Limb (tissue), 2 donors: ENCODE results near the gene DENND1A.

Source experiments
- DNase-seq, 2 donors: peaks; one replicate each; pipeline ENCODE4 v3.0.0-alpha.2; 2016; ENCODE audit errors: extremely low spot score in 2 of 2

The DENND1A gene

DNA sequence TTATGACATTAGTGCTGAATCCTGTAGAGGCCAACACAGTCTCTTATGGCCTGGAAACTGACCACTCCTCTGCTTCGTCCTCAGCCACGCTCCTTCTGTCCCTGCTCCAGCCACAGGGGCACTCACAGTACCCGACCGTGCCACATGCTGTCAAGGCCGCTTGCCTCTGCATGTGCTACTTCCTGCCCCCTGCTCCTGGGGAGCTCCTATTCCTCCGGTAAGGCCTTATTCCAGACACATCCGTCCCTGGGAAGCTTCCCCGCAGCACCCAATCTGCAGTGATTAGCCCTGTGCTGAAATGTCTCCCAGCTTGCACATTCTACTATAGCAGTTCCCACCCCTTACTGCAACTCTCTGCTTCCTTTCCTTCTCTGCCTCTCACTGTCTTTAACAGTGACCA, 386.4 kb downstream of the DENND1A start:
- no peak for DNase-seq

DNA sequence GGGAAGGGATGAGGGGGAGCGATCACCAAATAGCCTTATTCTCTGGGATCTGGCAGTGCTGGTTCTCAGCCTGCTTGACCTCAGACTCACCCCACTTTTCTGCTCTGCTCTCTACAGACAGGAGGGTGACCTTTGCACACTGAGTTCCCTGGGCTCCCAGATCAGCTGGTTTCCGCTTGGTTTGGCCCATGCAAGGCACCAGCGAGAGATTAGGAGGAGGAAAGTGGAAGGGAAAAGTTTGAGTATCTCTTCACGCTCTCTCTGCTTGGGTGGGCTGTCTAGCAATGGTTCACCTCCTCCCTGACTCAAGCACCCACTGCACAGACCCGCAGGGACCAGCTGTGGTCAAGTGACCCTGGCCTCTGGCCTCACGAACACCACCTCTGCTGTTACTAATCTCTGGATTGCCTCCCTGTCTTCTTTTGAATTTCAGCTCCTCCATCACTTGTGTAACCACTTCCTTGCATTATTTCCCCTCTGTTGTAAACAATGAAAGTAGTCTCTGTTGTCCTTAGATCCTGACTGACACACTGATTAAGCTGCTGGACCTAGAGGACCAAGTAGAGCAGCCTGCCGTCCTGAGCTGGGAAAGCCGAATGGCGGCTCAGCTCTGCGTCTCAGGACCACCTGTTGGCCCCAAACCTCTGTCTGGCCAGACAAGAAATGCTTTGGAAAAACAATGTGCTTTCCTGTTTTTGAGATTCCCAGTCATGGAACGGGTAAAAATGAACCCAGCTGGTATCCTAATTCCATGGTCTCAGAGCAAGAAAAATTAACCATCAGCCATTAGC, 387.3 kb downstream of the DENND1A start:
- no peak for DNase-seq

DNA sequence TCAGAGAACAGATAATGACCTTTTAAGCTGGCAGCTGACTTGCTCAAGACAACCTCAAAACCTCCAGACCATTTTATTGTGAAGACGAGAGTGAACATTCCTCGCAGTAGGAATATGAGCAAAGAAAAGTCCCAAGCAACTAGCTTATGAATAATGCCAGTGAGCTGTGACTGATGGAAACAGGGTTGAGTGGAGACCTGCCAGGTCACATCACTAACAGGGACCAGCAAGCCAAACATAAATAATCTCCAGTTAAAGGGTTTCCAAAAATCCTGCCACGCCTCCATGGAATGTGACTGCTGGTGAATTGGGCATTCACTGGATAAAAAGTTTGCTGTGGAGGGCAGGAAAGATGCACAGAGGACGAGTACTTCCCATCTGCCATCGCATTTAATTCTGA, 388.5 kb downstream of the DENND1A start:
- DNase-seq = no peak

DNA sequence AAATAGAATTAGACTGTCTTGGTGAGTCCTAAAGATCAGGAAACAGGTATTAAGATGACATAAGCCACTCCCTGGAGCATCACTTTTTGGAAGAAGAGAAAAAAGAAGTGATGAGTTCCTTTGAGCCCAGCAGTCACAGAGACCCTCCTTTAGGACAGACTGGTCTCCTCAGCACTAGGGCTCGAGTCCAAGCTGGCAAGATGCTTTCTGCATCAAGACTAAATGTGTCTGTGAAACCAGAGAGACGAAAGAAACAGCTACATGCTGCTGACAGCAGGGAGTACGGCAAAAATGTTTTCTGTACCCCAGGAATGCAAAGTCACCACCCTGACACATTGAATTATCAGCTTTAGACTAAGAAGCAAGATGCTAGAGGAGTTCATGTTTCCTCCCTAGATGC, 389.5 kb downstream of the DENND1A start:
- DNase-seq = no peak

DNA sequence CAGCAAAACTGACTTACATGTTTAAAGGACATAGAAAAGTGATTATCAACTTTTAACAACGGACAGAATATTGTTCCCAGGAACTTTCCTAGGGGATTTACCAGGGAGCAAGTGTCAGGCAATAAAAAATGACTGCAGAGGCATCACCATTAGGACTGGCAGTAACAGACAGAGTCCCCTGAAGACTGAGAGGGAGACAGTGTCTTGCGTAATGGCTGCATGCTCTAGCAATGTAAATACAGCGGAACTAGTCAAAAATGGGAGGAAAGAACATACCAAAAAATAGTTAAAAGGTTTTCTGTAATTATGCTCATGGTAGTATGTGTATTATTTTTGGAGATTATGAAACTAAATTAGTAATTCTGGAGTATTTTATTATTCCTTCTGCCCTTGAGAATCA, 392.1 kb downstream of the DENND1A start:
- no peak for DNase-seq

DNA sequence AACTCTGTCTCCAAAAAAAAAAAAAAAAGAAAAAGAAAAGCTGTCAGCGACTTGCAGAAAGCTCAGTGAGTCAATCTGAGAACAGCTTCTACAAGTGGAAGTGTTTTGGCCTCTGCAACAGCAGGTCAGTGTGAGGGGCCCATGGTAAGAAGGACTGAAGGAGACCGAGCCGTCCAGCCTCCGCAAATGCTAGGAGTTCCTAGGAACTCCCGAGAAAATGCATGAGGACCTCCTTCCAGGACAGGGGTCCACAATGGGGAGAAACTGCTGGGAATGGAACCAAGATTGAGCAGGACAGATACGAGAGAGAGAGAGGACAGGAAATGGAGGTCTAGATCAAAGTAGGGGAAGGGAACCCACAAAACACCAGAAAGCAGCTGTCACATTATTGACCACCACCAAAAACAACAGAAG, 393.5 kb downstream of the DENND1A start:
- DNase-seq = no peak

DNA sequence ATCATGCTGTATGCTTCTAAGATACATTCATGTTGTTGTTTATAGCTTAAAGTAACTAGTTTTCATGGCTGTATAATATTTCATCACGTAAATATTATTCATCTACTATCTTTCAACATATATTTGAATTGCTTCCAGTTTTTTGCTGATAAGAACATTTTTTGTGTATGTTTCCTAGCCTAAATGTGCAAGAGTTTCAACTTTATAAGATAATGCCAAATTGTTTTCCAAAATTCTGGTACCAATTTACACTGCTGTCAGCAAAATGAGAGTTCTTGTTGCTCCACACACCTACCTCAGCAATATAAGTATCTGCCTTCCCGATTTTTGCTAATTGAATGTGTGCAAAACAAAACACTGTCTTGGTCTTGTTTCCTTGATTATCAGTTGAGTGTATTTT, 395.6 kb downstream of the DENND1A start:
- no peak for DNase-seq

DNA sequence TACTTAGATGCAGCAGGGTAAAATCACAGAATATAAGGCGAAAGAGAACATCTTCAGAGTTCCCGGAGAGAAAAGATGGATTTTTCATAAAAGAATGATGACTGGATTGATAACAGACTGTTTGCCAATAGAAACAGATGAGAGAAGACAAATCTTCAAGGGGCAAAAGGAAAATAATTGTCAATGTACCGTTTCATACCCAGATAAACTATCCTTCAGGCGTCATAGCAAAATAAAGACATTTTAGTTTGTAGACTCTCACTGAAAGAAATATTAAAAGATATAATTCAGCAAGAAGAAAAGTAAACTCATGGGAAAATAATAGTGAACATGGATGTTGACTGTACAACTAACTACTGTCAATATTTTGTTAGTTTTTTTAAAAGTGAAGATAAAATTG, 399.7 kb downstream of the DENND1A start:
- no peak for DNase-seq

DNA sequence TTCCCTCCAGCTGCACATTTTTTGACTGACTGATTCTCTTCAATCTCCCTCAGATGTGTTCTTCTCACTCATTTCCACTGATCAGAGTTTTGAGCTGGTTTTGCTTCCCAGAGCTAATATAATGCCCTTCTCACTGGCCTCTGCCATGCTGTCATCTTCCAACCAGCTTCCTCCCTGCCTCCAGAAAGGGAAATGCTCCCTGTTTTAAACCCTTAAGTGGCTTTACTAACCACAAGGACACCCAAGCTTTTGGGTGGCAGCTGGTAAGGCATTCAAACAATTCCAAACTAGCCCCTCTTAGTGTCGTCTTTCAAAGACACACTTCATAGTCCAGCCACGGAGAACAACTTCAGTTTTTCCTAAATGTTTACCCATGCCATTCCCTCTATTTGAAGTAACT, 401.4 kb downstream of the DENND1A start:
- no peak for DNase-seq

DNA sequence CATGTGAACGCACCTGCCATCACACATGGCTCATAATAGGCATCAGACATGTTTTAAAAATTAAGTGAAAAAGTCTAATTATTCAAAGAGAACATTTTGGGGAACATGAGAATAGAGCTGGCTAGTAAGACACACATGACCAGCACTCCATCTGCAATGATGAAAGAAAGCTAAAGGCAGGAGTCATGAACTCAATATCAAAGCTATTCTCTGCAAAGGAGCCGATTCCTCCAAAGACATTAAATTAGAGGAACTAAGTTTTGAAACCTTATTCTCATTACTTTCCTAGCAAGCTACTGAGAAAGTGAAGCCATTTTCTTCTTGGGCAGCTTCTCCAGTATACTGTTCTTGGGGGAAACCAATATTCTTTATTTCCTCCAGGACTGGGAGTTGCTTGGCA, 401.9 kb downstream of the DENND1A start:
- DNase-seq = no peak

DNA sequence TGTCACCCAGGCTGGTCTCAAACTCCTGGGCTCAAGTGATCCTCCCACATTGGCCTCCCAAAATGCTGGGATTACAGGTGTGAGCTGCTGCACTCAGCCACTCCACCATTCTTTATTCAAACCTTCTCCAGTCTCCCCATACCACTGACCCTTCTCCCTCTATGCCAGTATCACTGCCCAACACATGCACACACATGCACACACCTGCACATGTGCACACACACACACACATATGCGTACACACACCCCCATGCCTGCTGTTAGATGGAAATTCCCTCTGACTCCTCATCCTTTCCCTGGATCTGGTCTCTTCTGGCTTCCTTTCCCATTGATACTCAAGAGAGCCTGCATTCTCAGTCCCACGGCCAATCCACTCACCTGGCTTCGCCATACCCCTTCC, 404.0 kb downstream of the DENND1A start:
- DNase-seq = no peak

DNA sequence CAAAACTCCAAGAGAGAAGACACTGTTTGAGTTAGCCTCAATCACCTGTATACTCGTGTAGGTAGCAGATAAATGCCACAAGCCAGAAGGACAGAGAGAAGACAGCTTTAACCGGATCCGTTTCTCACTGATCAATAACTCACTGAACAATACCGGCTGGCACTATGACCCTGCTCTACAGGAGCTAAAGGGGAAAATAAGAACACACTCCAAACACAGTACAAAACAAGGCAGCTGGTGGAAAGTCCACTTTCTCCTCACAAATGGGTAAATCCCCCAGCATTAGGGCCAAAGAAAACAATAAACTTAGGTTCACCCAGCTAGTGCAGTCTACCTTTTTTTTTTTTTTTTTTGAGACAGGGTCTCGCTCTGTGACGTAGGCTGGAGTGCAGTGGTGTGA, 404.5 kb downstream of the DENND1A start:
- no peak for DNase-seq

DNA sequence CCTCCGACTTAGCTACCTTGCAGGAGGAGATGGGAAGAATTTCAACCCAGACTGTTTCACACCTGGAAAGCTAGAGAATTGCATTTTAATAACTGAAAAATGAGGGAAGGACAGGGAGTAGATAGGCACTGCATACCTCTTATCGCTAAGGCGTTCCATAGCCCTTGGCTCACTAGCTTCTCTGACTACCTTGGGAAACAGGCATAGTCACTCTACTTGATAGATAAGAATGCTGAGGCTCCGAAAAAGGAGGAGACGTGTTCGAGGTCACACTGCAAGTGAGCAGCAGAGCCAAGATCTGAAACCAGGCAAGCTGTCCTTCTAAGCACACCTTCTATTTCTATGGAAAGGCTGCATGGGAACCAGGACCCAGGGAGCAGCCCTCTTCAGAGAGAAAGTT, 405.1 kb downstream of the DENND1A start:
- no peak for DNase-seq

DNA sequence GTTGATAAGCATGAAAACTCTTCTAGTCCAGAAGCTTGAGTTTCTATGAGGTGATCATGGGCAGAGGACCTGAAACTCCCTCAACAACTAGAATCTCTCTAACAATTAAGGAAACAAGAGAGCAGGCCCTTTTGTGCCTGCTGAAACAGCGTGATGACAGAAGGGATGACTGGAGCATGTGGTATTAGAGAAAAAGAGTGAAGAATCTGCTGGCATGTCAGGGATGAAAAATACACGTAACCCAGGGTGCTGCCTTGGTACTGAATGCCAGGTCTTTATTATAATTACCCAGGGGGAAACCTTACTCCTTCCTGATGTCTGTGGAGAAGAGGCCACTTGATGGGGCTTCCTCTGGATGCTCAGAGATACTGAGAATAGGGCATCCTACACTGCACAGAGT, 406.1 kb downstream of the DENND1A start:
- no peak for DNase-seq

DNA sequence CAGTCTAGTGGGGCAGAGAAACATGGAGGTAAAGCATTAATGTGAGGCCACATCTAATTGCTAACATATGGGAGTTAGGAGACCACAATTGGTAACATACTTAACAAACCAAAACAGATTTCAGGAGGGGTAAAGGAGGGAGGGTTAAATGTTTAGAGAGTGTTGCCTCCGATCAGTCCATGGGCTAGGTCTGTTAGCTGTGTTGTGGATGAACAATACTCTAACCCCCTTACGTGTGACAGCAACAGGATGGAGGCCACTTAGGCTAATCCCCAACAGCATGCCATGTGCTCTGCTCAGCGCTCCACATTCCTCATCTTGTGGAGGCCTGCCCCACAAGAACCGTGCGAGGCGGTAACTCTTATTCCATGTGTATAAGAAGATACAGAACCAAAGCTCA, 406.9 kb downstream of the DENND1A start:
- peak in 1 of 2 donors; percentile 12 for DNase-seq

DNA sequence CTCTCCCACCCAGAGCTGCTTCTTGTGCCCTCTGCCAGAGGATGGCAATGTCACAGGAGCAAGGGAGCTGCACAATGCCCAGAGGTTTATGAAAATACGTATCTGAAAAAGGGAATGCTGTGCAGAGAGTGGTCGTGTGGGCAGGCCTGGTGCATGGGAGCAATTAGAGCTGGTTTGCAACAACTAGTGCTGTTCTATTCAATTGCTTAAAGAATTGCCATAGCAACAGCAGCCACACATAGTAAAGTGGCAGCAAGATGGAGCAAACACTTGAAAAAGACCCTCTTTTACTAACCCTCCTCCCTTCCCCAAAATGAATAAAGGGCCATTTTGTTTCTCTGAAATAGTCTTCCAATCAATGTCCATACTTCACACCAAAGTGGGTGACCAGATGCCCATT, 407.7 kb downstream of the DENND1A start:
- no peak for DNase-seq

DNA sequence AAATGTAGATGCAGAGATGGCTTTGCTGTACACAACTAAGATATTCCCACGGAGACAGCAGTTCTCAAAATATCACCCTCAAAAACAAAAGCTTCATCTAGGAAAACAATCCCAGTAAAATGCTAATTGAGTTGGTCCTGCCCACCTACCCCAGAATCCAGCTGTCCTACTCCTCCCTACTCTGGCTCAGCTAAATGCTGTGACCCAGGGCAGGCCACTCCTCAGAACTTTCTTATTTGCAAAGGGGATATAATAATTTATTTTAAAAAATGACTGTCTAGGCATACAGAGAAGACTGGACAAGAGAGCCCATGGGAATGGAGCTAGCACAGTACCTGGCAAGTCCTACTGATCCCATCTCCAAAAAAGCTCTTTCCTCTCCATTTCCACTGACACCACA, 411.6 kb downstream of the DENND1A start:
- DNase-seq = no peak

DNA sequence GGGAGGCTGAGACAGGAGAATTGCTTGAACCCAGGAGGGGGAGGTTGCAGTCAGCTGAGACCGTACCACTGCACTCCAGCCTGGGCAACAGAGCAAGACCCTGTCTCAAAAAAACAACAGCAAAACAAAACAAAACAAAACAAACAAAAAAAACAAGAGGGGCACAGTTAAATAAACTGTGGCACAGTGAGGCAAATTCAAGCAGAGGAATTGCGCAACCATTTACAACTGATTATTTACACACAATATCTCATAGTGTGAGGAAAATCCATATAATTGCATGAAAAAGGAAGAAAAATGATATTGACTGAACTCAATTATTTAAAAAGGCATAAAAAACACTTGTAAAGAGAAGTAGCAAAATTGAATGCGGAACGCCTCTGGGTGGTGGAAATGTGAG, 412.4 kb downstream of the DENND1A start:
- no peak for DNase-seq

DNA sequence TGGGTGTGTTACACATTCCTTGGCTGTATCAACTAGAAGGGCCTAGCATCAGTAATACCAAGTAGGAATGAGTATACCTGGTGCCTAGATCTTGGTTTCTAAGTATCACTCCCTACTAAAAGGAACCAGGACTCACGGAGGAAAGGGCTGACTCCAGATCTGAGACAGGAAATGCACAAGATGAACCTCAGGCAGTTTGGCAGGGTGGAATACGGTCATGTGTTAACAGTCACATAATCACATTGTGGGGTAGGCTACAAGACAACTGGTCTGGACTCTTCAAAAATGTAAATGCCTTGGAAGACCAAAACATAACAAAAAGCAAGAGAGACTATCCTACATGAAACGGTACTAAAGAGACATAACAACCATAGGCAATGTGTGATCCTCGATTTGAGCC, 415.2 kb downstream of the DENND1A start:
- no peak for DNase-seq

DNA sequence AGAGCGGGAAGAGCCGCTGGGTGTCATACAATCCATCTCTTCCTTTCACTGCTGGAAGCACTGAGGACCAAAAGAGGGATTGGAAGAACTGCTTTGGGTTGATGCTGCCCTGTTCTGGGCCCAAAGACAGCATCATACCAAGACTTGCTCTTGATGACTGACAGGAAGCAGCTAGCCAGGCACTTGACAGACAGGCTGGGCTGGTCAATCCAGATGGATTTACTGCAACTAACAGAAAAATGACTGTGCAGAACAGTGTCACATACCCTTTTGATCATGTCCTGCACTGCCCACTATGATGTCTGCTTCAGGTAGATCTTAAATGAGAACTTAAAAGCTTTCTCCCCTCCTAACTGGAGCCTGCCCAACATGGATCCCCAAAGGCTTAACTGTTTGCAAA, 416.4 kb downstream of the DENND1A start:
- DNase-seq = no peak

DNA sequence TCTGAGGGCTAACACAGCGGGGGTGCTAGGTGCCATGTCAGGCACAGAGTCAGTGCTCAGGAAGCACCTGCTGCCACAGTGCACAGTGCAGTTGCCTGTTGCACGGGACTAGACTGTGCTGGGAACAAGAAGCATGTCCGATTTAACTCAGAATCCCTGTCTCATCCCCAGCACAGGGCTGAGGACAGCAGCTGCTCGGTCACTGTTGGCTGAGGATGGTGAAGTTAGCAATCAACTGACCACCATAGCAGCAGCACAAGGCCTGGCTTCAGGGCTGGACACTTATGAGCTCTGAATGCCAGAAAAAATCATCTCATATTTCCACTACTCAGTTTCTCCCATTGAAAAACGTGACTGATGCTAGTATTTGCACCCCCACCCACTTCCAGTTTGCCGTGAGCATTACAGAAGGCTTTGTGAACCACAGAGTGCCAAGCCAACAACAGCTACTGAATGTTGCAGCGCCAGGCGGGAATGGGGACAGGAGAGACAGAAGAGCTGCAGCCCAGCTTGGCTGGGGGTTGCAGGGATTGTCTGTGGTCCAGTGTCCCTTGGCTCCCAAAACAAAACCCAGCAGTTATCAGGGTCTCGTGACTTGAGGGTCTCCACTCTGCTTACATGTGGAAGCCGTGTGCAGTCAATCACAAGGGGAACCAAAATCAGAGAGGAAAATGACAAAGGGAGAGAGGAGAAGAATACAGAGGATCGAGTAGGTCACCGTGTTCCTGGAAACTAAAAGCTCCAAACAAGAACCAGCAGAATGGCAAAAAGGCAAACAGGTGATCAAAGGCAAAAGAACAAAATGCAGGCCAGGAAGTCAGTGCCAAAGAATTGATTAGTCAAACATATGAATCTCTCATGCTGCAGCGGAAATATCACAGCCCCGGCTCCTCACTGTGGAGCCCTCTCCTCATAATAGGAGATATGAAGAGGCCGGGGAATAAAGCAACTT, 418.3 kb downstream of the DENND1A start:
- DNase-seq = no peak

DNA sequence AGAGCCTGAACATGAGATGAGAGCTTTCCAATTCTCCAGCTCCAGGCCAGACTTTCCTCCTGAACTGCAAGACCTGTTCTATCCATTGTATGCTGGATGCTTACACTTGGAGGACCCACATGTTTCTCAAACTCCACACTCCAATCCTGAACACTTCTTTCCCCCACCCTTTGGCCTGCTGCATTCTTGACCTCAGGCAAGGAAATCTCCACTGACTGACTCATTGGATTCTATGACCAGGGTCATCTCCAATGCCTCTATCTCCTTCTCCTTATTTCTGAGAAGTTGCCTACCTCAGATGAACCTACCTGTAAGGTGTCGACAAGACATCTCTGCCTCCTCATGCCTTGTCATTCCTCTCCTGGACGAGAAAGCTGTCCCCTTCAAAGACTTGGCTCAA, 420.3 kb downstream of the DENND1A start:
- no peak for DNase-seq

DNA sequence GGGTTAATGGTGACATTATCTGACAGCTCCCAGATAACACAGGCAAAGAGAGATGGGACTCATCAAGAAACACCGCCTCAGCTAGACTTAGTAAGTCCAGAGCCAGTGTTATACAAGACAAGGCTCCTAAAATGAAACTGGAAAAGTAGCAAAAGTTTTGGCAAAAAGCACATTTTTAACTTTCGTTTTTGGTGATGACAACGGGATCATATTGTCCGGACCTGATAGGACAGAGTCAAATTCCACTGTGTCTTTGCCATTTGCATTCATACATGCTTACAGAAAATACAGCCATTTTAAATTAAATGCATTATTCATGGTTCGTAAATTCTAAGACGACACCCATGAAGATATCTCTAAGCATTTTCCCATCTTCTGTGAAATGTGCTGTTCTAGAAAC, 421.9 kb downstream of the DENND1A start:
- DNase-seq = no peak
